ENCODE measurements around the gene NPTX1. TPM values are rescaled to one million over a fixed set of nuclear protein-coding genes. Genes with fewer than 3 reads are reported as not detected.

Gene NPTX1
- polyA plus RNA-seq, 2 of the 4 experiments (the other 2 are of a cell fraction): 43.6 to 109 TPM

GRCh38 chr17:80421381-80422090, 54.9 kb downstream of the NPTX1 start:
- Histone ChIP-seq H3K4me2 (no peak overlapping the region), H3K9me3 (no peaks in the 10 kb centered on the region), H3K4me3 (no peak overlapping the region), H3K4me1 (peaks cover 3% of the 10 kb centered on the region; the same call in 2 of the 3 replicates), H3K27ac (no peak overlapping the region)
- DNase-seq (ENCODE audit: low read depth in 1 of 2, low spot score in 1 of 2): no peak
- FAIRE-seq: no peak
- 78% methylated on average over 12 of the region's 20 CpGs for WGBS (ENCODE audit: missing lambda C conversion rate)
- no peak for ATAC-seq
- CTCF ChIA-PET: interaction anchor here (0.6 kb wide), 1 partner anchor 48 kb away, joined by 3 read pairs; no protein-coding TSS in a partner anchor
- POLR2A ChIA-PET: no interaction called here
- no peak for TF ChIP-seq JUN (IDR thresholded peaks at IDR 0.05)
- no peak for TF ChIP-seq CBX8 (IDR thresholded peaks at IDR 0.05)
- no peak for TF ChIP-seq EHMT2 (IDR thresholded peaks at IDR 0.05; ENCODE audit: low read depth)
- TF ChIP-seq MAX (IDR thresholded peaks at IDR 0.05): no peak

GRCh38 chr17:80419255-80419654, 57.2 kb downstream of the NPTX1 start:
- ATAC-seq (no peak), DNase-seq (ENCODE audit: low read depth in 1 of 2, low spot score in 1 of 2) (no peak), FAIRE-seq (no peak)
- Histone ChIP-seq H3K4me2 (no peak overlapping the region), H3K9me3 (no peaks in the 10 kb centered on the region), H3K27ac (no peak overlapping the region), H3K4me3 (no peak overlapping the region), H3K4me1 (peaks cover 10% of the 10 kb centered on the region)
- 88% methylated on average over 11 of the region's 11 CpGs for WGBS (ENCODE audit: missing lambda C conversion rate)
- TF ChIP-seq CHD4 (IDR thresholded peaks at IDR 0.05; ENCODE audit: borderline replicate concordance) (no peak), RAD21 (conservative IDR thresholded peaks at IDR 0.05 in 1 of 2, IDR thresholded peaks at IDR 0.05 in 1 of 2) (no peak)
- POLR2A ChIA-PET: no interaction called here
- CTCF ChIA-PET: interaction anchor here (0.6 to 3.2 kb wide), 8 partner anchors 8 to 1817 kb away, joined by 3 to 25 read pairs (median 4); no protein-coding TSS in a partner anchor

GRCh38 chr17:80418589-80418988, 57.8 kb downstream of the NPTX1 start:
- ATAC-seq (no peak), DNase-seq (ENCODE audit: low read depth in 1 of 2, low spot score in 1 of 2) (no peak), FAIRE-seq (no peak)
- H3K27ac ChIP-seq: no peak overlapping the region
- no peaks in the 10 kb centered on the region for H3K9me3 ChIP-seq
- TF ChIP-seq PHF8 (IDR thresholded peaks at IDR 0.05; ENCODE audit: borderline replicate concordance, low read depth) (no peak), ELK1 (IDR thresholded peaks at IDR 0.05; ENCODE audit: low read depth, low read length) (no peak), ZNF302 (CRISPR knock-in tag; IDR thresholded peaks at IDR 0.05) (no peak), HDAC2 (IDR thresholded peaks at IDR 0.05) (no peak), MYC (IDR thresholded peaks at IDR 0.05; ENCODE audit: borderline replicate concordance, low read length) (no peak), BCL3 (IDR thresholded peaks at IDR 0.05) (no peak), ZC3H11A (IDR thresholded peaks at IDR 0.05) (no peak), CBX8 (IDR thresholded peaks at IDR 0.05) (no peak), HEYL (CRISPR knock-in tag; IDR thresholded peaks at IDR 0.05) (no peak)
- 91% methylated on average over 11 of the region's 11 CpGs for WGBS (ENCODE audit: missing lambda C conversion rate)
- H3K4me2 ChIP-seq: no peak overlapping the region
- H3K4me1 ChIP-seq: peaks cover 16% of the 10 kb centered on the region
- H3K4me3 ChIP-seq: no peak overlapping the region
- ChIA-PET POLR2A (no interaction called here), CTCF (interaction anchor here (0.7 to 3.2 kb wide), 6 partner anchors 9 to 563 kb away, joined by 3 to 25 read pairs (median 4); no protein-coding TSS in a partner anchor)

Small RNAs within 50 kb of the gene (small RNA-seq; reads per million reads assigned to genes)
- 0 reads per million in 6 experiments for gene AC120024.2
- 0 reads per million in 6 experiments for gene AC120024.3
- 0 to 4.1 (median 0.26) reads per million in 6 experiments for gene MIR4730

Other genes starting within 250 kb of the NPTX1 start
- 127 and 182 TPM in 2 replicates for gene RNF213, start 215.8 kb downstream of the NPTX1 start, polyA plus RNA-seq (2011; rRNA removed)
- gene RNF213, start 215.8 kb downstream of the NPTX1 start, polyA plus RNA-seq (2017; fragmentation: RNase III; extraction: RNeasy Plus Mini Kit Qiagen cat#74134 plus additional on column Dnase treatment): 55.6 to 61.6 TPM (median 59.1 TPM) in 3 replicates
- gene ENDOV, start 61.4 kb downstream of the NPTX1 start, polyA plus RNA-seq (2011; rRNA removed): 33.2 and 37.2 TPM in 2 replicates
- 39.1 to 43.8 TPM (median 42.6 TPM) in 3 replicates for gene ENDOV, start 61.4 kb downstream of the NPTX1 start, polyA plus RNA-seq (2017; fragmentation: RNase III; extraction: RNeasy Plus Mini Kit Qiagen cat#74134 plus additional on column Dnase treatment)
- 10.8 and 11.1 TPM in 2 replicates for gene RPTOR, start 68.2 kb upstream of the NPTX1 start, polyA plus RNA-seq (2011; rRNA removed)
- 27.1 to 27.9 TPM (median 27.1 TPM) in 3 replicates for gene RPTOR, start 68.2 kb upstream of the NPTX1 start, polyA plus RNA-seq (2017; fragmentation: RNase III; extraction: RNeasy Plus Mini Kit Qiagen cat#74134 plus additional on column Dnase treatment)